Measurements from ENCODE around the gene EIF4A2. TPM values are rescaled to one million over a fixed set of nuclear protein-coding genes. Genes with fewer than 3 reads are reported as not detected.

Gene EIF4A2
- total RNA-seq, 1 experiment from 2014 or later: 574 TPM

DNA sequence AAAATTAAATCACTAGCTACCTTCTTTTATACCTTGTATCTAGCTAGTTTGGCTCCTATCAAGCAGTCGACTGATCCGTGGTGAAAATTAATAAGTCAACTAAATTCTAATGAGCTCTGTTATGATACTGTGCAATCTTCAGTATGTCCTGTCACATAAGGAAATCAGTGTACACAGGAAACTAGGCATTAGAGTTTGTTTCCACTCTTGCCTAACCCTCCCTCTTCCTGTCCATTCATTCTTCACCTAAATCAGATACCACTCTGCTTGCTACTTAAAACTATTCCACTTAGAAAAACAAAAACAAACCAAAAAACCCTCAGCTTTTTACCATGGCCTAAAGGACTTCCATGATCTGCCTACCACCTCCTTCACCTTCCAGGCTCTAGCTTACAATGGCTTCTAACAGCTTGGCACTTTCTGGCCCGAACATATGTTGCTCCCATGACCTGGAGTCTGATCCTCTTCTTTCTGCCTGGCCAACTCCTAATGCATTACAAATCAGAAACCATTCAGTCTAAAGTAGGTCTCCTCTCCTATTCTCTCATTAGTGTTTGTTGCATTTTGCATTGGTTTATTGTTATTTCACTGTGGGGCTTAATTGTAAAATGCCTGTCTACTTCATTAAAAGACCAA is 15.0 kb downstream of the EIF4A2 start:
- TF ChIP-seq NFATC4 (CRISPR knock-in tag; IDR thresholded peaks at IDR 0.05): no peak
- no peak for TF ChIP-seq SMAD4 (CRISPR knock-in tag; IDR thresholded peaks at IDR 0.05)
- TF ChIP-seq, protein P1, sequence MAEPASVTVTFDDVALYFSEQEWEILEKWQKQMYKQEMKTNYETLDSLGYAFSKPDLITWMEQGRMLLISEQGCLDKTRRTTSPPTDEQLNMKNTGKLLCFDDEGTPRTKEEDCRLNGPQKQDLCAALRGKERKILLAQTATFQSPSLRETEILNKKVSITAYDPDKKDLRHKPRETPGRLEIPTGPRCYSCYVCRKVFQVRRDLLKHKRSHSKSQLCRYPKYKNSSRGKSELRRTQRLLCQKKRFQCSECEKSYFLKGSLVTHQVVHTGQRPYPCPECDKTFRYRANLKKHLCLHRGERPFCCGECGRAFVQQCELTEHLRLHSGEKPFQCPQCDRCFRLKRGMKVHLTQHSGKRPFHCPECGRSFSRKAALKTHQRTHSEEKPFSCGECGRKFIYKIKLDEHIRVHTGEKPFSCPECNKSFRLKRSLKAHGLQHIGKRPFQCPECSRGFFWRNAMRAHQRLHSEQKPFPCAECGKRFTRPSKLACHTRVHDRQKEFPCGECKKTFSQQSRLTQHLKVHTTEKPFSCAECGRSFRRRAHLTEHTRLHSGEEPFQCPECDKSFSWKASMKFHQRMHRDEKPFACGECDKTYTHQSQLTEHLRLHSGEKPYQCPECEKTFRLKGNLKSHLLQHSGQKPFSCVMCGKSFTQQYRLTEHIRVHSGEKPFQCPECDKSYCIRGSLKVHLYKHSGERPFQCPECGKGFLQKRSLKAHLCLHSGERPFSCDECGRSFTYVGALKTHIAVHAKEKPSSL (CRISPR knock-in tag; conservative IDR thresholded peaks at IDR 0.05): no peak
- TF ChIP-seq, protein P2, sequence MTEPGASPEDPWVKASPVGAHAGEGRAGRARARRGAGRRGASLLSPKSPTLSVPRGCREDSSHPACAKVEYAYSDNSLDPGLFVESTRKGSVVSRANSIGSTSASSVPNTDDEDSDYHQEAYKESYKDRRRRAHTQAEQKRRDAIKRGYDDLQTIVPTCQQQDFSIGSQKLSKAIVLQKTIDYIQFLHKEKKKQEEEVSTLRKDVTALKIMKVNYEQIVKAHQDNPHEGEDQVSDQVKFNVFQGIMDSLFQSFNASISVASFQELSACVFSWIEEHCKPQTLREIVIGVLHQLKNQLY (CRISPR knock-in tag; IDR thresholded peaks at IDR 0.05): no peak
- TF ChIP-seq NR2C2 (CRISPR knock-in tag; IDR thresholded peaks at IDR 0.05): no peak
- TF ChIP-seq, protein P3, sequence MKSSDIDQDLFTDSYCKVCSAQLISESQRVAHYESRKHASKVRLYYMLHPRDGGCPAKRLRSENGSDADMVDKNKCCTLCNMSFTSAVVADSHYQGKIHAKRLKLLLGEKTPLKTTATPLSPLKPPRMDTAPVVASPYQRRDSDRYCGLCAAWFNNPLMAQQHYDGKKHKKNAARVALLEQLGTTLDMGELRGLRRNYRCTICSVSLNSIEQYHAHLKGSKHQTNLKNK (CRISPR knock-in tag; IDR thresholded peaks at IDR 0.05): no peak
- TF ChIP-seq SMAD3 (CRISPR knock-in tag; IDR thresholded peaks at IDR 0.05; ENCODE audit: borderline replicate concordance): no peak
- TF ChIP-seq, protein P4, sequence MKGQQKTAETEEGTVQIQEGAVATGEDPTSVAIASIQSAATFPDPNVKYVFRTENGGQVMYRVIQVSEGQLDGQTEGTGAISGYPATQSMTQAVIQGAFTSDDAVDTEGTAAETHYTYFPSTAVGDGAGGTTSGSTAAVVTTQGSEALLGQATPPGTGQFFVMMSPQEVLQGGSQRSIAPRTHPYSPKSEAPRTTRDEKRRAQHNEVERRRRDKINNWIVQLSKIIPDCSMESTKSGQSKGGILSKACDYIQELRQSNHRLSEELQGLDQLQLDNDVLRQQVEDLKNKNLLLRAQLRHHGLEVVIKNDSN (CRISPR knock-in tag; IDR thresholded peaks at IDR 0.05): no peak
- ChIA-PET CTCF (no interaction called here), POLR2A (interaction anchor here (1.6 kb wide), 1 partner anchor 10 kb away, joined by 4 read pairs; no protein-coding TSS in a partner anchor)
- Mint-ChIP-seq H3K4me1 (no peaks in the 10 kb centered on the region), H3K4me3 (no peak overlapping the region), H3K9me3 (no peaks in the 10 kb centered on the region), H3K36me3 (peaks cover 83% of the 10 kb centered on the region), H3K27me3 (ENCODE audit: low read depth) (no peaks in the 10 kb centered on the region), H3K27ac (no peak overlapping the region)
- no peak for ATAC-seq
- DNase-seq (ENCODE audit: low spot score): no peak

DNA sequence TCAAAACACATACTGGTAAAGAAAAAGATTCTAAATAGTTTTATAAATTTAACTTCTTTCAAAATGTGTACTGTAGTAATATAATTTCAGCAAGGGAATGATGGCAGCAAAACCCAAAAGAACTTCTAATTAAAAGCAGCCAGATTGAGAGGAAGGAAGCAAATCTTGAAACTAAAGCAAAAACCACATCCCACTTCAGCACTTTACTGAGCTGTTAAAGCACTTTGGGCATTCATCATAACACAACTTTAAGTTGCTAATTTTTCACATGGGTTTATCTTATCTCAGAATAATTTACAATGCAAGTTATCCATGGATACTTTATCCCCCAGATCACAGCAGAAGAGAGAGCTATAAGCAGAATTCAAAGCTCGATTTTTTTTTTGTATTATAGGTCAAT is 16.9 kb downstream of the EIF4A2 start:
- peaks cover 73% of the 10 kb centered on the region for H3K36me3 Mint-ChIP-seq
- no peak for ATAC-seq
- TF ChIP-seq, protein P5, sequence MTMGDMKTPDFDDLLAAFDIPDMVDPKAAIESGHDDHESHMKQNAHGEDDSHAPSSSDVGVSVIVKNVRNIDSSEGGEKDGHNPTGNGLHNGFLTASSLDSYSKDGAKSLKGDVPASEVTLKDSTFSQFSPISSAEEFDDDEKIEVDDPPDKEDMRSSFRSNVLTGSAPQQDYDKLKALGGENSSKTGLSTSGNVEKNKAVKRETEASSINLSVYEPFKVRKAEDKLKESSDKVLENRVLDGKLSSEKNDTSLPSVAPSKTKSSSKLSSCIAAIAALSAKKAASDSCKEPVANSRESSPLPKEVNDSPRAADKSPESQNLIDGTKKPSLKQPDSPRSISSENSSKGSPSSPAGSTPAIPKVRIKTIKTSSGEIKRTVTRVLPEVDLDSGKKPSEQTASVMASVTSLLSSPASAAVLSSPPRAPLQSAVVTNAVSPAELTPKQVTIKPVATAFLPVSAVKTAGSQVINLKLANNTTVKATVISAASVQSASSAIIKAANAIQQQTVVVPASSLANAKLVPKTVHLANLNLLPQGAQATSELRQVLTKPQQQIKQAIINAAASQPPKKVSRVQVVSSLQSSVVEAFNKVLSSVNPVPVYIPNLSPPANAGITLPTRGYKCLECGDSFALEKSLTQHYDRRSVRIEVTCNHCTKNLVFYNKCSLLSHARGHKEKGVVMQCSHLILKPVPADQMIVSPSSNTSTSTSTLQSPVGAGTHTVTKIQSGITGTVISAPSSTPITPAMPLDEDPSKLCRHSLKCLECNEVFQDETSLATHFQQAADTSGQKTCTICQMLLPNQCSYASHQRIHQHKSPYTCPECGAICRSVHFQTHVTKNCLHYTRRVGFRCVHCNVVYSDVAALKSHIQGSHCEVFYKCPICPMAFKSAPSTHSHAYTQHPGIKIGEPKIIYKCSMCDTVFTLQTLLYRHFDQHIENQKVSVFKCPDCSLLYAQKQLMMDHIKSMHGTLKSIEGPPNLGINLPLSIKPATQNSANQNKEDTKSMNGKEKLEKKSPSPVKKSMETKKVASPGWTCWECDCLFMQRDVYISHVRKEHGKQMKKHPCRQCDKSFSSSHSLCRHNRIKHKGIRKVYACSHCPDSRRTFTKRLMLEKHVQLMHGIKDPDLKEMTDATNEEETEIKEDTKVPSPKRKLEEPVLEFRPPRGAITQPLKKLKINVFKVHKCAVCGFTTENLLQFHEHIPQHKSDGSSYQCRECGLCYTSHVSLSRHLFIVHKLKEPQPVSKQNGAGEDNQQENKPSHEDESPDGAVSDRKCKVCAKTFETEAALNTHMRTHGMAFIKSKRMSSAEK (CRISPR knock-in tag; IDR thresholded peaks at IDR 0.05; ENCODE audit: borderline replicate concordance): no peak
- TF ChIP-seq NFATC4 (CRISPR knock-in tag; IDR thresholded peaks at IDR 0.05) (no peak), JAZF1 (CRISPR knock-in tag; IDR thresholded peaks at IDR 0.05) (no peak), GABPB1 (CRISPR knock-in tag; IDR thresholded peaks at IDR 0.05) (no peak), CREB1 (CRISPR knock-in tag; IDR thresholded peaks at IDR 0.05) (no peak), MYBL2 (CRISPR knock-in tag; IDR thresholded peaks at IDR 0.05) (no peak), ESRRA (CRISPR knock-in tag; IDR thresholded peaks at IDR 0.05; ENCODE audit: borderline replicate concordance) (no peak)
- TF ChIP-seq, protein P6, sequence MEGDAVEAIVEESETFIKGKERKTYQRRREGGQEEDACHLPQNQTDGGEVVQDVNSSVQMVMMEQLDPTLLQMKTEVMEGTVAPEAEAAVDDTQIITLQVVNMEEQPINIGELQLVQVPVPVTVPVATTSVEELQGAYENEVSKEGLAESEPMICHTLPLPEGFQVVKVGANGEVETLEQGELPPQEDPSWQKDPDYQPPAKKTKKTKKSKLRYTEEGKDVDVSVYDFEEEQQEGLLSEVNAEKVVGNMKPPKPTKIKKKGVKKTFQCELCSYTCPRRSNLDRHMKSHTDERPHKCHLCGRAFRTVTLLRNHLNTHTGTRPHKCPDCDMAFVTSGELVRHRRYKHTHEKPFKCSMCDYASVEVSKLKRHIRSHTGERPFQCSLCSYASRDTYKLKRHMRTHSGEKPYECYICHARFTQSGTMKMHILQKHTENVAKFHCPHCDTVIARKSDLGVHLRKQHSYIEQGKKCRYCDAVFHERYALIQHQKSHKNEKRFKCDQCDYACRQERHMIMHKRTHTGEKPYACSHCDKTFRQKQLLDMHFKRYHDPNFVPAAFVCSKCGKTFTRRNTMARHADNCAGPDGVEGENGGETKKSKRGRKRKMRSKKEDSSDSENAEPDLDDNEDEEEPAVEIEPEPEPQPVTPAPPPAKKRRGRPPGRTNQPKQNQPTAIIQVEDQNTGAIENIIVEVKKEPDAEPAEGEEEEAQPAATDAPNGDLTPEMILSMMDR (IDR thresholded peaks at IDR 0.05): no peak
- TF ChIP-seq, protein P7, sequence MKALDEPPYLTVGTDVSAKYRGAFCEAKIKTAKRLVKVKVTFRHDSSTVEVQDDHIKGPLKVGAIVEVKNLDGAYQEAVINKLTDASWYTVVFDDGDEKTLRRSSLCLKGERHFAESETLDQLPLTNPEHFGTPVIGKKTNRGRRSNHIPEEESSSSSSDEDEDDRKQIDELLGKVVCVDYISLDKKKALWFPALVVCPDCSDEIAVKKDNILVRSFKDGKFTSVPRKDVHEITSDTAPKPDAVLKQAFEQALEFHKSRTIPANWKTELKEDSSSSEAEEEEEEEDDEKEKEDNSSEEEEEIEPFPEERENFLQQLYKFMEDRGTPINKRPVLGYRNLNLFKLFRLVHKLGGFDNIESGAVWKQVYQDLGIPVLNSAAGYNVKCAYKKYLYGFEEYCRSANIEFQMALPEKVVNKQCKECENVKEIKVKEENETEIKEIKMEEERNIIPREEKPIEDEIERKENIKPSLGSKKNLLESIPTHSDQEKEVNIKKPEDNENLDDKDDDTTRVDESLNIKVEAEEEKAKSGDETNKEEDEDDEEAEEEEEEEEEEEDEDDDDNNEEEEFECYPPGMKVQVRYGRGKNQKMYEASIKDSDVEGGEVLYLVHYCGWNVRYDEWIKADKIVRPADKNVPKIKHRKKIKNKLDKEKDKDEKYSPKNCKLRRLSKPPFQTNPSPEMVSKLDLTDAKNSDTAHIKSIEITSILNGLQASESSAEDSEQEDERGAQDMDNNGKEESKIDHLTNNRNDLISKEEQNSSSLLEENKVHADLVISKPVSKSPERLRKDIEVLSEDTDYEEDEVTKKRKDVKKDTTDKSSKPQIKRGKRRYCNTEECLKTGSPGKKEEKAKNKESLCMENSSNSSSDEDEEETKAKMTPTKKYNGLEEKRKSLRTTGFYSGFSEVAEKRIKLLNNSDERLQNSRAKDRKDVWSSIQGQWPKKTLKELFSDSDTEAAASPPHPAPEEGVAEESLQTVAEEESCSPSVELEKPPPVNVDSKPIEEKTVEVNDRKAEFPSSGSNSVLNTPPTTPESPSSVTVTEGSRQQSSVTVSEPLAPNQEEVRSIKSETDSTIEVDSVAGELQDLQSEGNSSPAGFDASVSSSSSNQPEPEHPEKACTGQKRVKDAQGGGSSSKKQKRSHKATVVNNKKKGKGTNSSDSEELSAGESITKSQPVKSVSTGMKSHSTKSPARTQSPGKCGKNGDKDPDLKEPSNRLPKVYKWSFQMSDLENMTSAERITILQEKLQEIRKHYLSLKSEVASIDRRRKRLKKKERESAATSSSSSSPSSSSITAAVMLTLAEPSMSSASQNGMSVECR (CRISPR knock-in tag; IDR thresholded peaks at IDR 0.05; ENCODE audit: borderline replicate concordance): no peak
- TF ChIP-seq, protein P4 (CRISPR knock-in tag; IDR thresholded peaks at IDR 0.05): no peak

More for the DNA sequence above, 16.9 kb downstream of the EIF4A2 start:
- no peak overlapping the region for H3K4me3 Mint-ChIP-seq
- no peak for DNase-seq (ENCODE audit: low spot score)
- H3K4me1 Mint-ChIP-seq: 0 out of 2 replicates have a peak, but pooled peaks cover 1% of the 10 kb centered on the region
- no peaks in the 10 kb centered on the region for H3K9me3 Mint-ChIP-seq
- H3K27me3 Mint-ChIP-seq (ENCODE audit: low read depth): no peaks in the 10 kb centered on the region
- no peak overlapping the region for H3K27ac Mint-ChIP-seq
- ChIA-PET POLR2A (interaction anchor here (1.0 kb wide), 1 partner anchor 17 kb away, joined by 3 read pairs; the partner anchor contains the start of gene EIF4A2), CTCF (interaction anchor here (1.2 kb wide), 1 partner anchor 21 kb away, joined by 3 read pairs; no protein-coding TSS in a partner anchor)
